Progenitor cell of endocrine pancreas (in vitro differentiated cells): Measurements from ENCODE around the gene TTC28. TPM values are rescaled to one million over a fixed set of nuclear protein-coding genes. Genes with fewer than 3 reads are reported as not detected.
A peak's percentile ranks its signal among the peaks of the same experiment; 100 is the strongest.

ENCODE experiments used
- DNase-seq: peaks from one replicate; pipeline ENCODE4 v3.0.0; 2021; ENCODE audit warnings: low spot score; ENCODE audit not compliant: unreplicated experiment
- H3K27ac Mint-ChIP-seq: 2 replicates; pipeline ENCODE4 v1.8.0; 2021; ENCODE audit warnings: mild to moderate bottlenecking, moderate library complexity, mixed read lengths
- H3K27me3 Mint-ChIP-seq: 2 replicates; pipeline ENCODE4 v1.8.0; 2021; ENCODE audit warnings: mixed read lengths
- H3K36me3 Mint-ChIP-seq: 2 replicates; pipeline ENCODE4 v1.8.0; 2022; ENCODE audit warnings: mixed read lengths; ENCODE audit not compliant: insufficient read depth
- H3K4me1 Mint-ChIP-seq: 2 replicates; pipeline ENCODE4 v1.8.0; 2021; ENCODE audit warnings: low read depth, mixed read lengths
- H3K4me3 Mint-ChIP-seq: 2 replicates; pipeline ENCODE4 v1.8.0; 2021; ENCODE audit warnings: low read depth, mild to moderate bottlenecking, moderate library complexity, mixed read lengths
- H3K9me3 Mint-ChIP-seq: 2 replicates; pipeline ENCODE4 v1.8.0; 2021; ENCODE audit warnings: low read depth, mixed read lengths
- total RNA-seq: library from RNA; stranded (reverse); gene quantifications from 2 replicates; pipeline ENCODE4 v1.2.1, GENCODE V29; 2021
- TF ChIP-seq, protein P1 (sequence below): fragments of 200-600 bp; sonication (generic); IDR thresholded peaks from one replicate; pipeline ENCODE4 v1.5.0; 2021; ENCODE audit warnings: antibody characterized with exemption, mild to moderate bottlenecking; ENCODE audit not compliant: unreplicated experiment

TTC28 gene
- total RNA-seq, 1 donor from 2014 or later: 35.2 TPM

DNA sequence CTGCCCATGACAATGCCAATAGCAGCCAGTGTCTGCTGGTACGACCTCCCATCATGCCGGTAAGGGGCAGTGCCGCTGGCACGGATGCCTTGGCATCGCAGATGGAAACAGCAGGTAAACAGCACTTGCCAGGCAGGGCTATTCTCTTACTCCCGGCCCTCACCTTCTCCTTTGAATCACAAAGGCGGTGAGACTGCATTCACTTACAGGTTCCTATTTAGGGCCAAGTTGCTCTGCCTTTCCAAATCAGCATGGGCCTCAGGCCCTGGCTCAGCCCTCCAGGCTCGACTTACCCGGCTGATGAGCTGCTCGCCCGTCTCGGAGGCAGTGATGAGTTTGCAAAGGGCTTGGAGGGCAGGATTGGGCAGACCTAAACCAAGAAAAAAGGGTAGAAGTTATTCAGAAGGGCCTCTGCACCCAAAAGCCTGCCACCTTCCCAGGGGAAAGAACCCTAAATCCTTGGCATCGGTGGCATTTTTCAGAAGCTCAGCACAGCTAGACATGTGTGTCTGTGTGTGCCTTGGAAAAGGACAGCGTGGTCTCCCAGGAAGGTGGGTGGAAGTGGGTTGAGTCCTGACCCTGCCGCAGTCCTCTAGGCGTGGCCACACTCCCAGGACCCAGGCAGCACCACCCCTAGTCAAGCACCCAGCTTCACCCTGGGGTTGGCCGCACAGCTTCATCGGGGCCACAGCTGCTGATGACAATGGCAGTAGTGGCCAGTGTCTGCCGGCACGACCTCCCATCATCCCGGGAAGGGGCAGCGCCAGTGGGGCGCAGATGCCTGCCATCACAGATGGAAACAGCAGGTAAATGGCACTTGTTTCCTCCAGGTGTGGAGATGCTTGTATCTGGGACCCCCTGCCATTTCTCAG, 687.1 kb downstream of the TTC28 start:
- TF ChIP-seq, protein P1, sequence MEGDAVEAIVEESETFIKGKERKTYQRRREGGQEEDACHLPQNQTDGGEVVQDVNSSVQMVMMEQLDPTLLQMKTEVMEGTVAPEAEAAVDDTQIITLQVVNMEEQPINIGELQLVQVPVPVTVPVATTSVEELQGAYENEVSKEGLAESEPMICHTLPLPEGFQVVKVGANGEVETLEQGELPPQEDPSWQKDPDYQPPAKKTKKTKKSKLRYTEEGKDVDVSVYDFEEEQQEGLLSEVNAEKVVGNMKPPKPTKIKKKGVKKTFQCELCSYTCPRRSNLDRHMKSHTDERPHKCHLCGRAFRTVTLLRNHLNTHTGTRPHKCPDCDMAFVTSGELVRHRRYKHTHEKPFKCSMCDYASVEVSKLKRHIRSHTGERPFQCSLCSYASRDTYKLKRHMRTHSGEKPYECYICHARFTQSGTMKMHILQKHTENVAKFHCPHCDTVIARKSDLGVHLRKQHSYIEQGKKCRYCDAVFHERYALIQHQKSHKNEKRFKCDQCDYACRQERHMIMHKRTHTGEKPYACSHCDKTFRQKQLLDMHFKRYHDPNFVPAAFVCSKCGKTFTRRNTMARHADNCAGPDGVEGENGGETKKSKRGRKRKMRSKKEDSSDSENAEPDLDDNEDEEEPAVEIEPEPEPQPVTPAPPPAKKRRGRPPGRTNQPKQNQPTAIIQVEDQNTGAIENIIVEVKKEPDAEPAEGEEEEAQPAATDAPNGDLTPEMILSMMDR: no peak
- no peak overlapping the region for H3K27ac Mint-ChIP-seq

DNA sequence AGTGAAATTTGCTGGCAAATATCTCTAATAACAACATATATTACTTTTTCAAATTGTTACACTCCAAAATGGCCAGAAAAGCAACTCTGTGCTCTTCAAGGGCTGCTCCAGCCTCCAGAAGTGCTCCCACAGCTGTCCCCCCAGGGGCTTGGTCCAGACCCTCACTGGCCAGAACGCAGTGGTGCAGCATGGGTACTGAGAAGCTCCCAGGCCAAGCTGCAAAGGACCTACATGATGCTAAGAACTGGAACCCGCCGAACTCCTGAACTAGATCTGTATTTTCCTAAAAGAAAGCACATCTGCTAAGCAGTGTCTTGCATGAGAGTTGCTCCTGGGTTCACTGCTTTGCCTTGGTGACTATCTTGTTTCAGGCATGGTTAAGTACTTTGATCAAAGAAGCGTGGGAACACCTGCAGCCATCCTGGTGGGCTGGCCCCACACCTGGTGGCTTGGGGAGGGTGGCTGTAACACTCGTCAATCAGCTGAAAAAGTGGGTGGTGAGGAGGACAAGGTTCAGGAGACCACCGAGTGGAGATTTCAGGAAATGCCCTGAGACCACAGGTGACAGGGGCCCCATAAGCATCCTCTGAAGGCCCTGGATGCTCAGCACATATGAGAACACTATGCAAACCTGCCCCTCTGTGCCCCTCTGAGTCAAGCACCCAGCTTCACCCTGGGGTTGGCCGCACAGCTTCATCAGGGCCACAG, 687.9 kb downstream of the TTC28 start:
- H3K27me3 Mint-ChIP-seq: no peaks in the 10 kb centered on the region
- no peak overlapping the region for H3K27ac Mint-ChIP-seq
- H3K4me1 Mint-ChIP-seq: peaks cover 1% of the 10 kb centered on the region
- H3K9me3 Mint-ChIP-seq: no peaks in the 10 kb centered on the region
- H3K36me3 Mint-ChIP-seq: peaks cover 4% of the 10 kb centered on the region
- H3K4me3 Mint-ChIP-seq: no peak overlapping the region
- TF ChIP-seq, protein P1: no peak
- no peak for DNase-seq

More for the DNA sequence above, 687.1 kb downstream of the TTC28 start:
- Mint-ChIP-seq H3K4me3 (no peak overlapping the region), H3K9me3 (no peaks in the 10 kb centered on the region), H3K4me1 (peaks cover 1% of the 10 kb centered on the region), H3K36me3 (peaks cover 4% of the 10 kb centered on the region), H3K27me3 (no peaks in the 10 kb centered on the region)
- DNase-seq: no peak

- DNase-seq: no peak
- H3K27me3 Mint-ChIP-seq: no peaks in the 10 kb centered on the region
- H3K27ac Mint-ChIP-seq: no peak overlapping the region
- no peak overlapping the region for H3K4me3 Mint-ChIP-seq
- H3K4me1 Mint-ChIP-seq: peaks cover 1% of the 10 kb centered on the region
- peaks cover 8% of the 10 kb centered on the region for H3K36me3 Mint-ChIP-seq
- TF ChIP-seq, protein P1: peak; percentile 60
- no peaks in the 10 kb centered on the region for H3K9me3 Mint-ChIP-seq
These were observed 688.8 kb downstream of the TTC28 start for GRCh38 chr22:27990879-27991278.

DNA sequence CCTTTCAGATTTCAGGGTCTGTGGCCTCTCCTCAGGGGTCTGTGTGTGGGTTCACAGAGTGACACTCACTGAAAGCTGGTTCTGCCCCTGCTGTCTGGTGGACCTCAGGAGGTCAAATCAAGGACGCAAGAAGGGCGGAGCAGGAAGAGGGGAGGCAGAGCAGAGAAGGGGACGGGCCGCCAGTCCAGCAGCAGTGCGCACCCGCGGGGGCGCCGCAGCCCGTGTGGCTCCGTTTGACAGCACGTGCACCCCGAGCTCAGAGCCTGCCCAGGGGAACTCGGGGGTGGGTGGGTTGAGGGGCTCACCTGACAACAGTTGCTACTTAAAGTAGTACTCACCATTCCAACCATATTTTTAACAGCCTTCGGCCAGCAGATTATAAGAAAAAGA, 689.2 kb downstream of the TTC28 start:
- TF ChIP-seq, protein P1: no peak
- H3K27me3 Mint-ChIP-seq: no peaks in the 10 kb centered on the region

GRCh38 chr22:27989758-27990450, 689.7 kb downstream of the TTC28 start:
- Mint-ChIP-seq H3K27ac (no peak overlapping the region), H3K27me3 (no peaks in the 10 kb centered on the region), H3K4me1 (peaks cover 1% of the 10 kb centered on the region), H3K36me3 (peaks cover 9% of the 10 kb centered on the region), H3K4me3 (no peak overlapping the region), H3K9me3 (no peaks in the 10 kb centered on the region)
- TF ChIP-seq, protein P1: no peak
- no peak for DNase-seq

More for the DNA sequence above, 689.2 kb downstream of the TTC28 start:
- DNase-seq: no peak
- H3K4me1 Mint-ChIP-seq: peaks cover 1% of the 10 kb centered on the region
- H3K9me3 Mint-ChIP-seq: no peaks in the 10 kb centered on the region
- no peak overlapping the region for H3K27ac Mint-ChIP-seq
- peaks cover 8% of the 10 kb centered on the region for H3K36me3 Mint-ChIP-seq
- H3K4me3 Mint-ChIP-seq: no peak overlapping the region
